ENCODE measurements around the gene ALDH3A2.

DNA sequence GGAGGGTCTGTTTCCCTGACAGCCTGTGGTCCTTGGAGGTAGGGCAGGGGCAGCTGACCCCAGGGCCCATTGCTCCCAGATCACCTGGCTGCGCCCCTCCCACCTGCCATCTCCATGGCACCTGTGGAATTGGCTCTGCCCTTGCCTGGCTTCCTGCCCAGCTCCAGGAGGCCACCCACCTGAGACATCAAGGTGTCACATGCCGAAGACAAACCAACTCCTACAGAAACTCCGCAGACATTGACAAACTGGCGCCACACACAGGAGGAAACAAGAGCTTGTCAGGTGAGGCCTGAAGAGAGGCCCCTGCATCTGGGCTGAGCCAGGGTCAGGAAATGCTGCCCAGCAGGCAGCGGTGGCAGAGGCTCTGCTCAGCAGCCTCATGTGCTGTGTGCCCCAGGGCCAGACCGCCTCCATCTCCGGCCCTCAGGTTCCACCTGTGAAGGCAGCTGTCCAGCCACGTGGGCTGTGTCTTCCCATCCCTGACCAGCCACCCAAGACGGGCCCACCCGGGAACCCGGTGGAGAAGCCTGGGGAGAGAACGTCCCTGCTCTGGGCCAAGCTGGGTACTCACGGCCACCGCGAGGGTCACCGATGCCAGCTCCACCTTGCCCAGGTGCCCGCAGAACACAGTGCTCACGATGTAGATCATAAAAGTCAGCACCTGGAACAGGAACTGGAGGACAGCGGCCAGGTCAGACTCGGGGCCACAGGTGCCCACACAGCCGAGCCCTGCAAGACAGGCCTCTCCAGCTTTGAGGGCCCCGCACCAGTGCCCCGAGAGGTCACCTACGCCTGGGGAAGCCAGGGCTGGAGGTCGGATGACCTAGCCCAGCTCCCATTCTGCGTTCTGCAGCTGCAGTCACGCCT lies 66.2 kb downstream of the ALDH3A2 start:
- TF ChIP-seq TAF1 (IDR thresholded peaks at IDR 0.05; ENCODE audit: borderline replicate concordance, insufficient read depth, low read length): no peak
- TF ChIP-seq SIN3A (IDR thresholded peaks at IDR 0.05; ENCODE audit: borderline replicate concordance, insufficient read depth, low read length): no peak

All from PFSK-1 (cell line).